Tibial artery (tissue), 4 donors: ENCODE data around the gene USHBP1.

Source experiments
- DNase-seq, 2 donors: peaks; one replicate each; pipeline ENCODE4 v3.0.0-alpha.2; 2019
- H3K27ac ChIP-seq, 2 donors: fragments of 200-600 bp; sonication (generic) in 1 of 2; 1 replicate in 1 of 2; 2 replicates in 1 of 2; pipeline ENCODE4 v1.5.1; 2018 to 2019; ENCODE audit warnings: mild to moderate bottlenecking in 1 of 2
- H3K27me3 ChIP-seq, 2 donors: fragments of 200-600 bp; sonication (generic) in 1 of 2; one replicate each; pipeline versions ENCODE4 v1.5.1 to v1.6.0; 2016 to 2019
- H3K36me3 ChIP-seq, 3 donors: fragments of 200-600 bp; sonication (generic) in 2 of 3; one replicate each; pipeline ENCODE4 v1.5.1; 2016 to 2019; ENCODE audit warnings: mild to moderate bottlenecking in 2 of 3
- H3K4me1 ChIP-seq, 4 donors: fragments of 200-600 bp; sonication (generic) in 2 of 4; 1 replicate in 3 of 4; 2 replicates in 1 of 4; pipeline ENCODE4 v1.5.1; 2016 to 2019
- H3K4me3 ChIP-seq, 2 donors: fragments of 200-600 bp; sonication (generic) in 1 of 2; 1 replicate in 1 of 2; 2 replicates in 1 of 2; pipeline ENCODE4 v1.5.1; 2018 to 2019; ENCODE audit warnings: mild to moderate bottlenecking in 2 of 2
- H3K9me3 ChIP-seq, 3 donors: fragments of 200-600 bp; sonication (generic) in 1 of 3; one replicate each; pipeline ENCODE4 v1.5.1; 2016 to 2019
- intact Hi-C: fragments of 100-400 bp; cut with DNase I; formaldehyde crosslinking; loops from one replicate; pipeline ENCODE4 v1.15.0; 2023; ENCODE audit warnings: low total_unique reads
- TF ChIP-seq, protein P1 (sequence below), 2 experiments: fragments of 200-600 bp in 1 of 2; fragments of 450-650 bp in 1 of 2; IDR thresholded peaks; one replicate each; pipeline ENCODE4 v1.5.1; 2017 to 2019; ENCODE audit warnings: antibody characterized with exemption in 2 of 2, mild to moderate bottlenecking in 1 of 2, moderate library complexity in 1 of 2

USHBP1 gene

DNA sequence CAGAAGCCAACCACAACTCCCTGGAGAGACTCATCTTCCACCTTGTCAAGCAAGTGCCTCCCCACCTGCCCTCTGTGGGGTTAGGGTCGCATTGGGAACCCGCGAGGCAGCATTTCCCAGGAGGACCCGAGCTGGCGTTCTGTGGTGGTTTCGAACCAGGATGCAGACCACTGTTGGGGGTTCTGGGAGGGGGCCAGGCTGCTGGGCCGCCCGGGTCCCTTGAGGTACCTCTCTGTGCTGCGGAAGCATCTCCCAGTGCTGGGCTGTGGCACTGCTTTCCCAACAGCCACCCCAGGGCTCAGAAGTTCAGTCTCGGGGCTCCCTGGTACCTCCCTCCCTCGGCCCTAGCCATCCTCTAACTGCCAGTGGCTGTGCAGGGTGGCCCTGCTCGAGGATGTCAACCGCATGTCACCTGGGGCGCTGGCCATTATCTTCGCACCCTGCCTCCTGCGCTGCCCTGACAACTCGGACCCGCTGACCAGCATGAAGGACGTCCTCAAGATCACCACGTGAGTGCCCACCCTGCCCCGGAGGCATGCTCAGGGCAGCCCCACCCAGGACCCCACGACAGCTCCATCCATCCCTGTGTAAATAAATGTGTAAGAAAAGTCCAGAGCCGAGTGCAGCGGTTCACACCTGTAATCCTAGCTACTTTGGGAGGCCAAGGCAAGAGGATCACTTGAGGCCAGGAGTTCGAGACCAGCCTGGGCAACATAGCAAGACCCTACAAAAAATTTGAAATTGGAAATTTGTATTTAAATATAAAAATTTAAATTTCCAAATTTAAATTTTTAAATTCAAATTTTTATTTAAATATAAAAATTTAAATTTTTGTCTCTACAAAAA, 57.6 kb downstream of the USHBP1 start:
- Histone ChIP-seq H3K36me3 (peaks cover 81 to 98% (median 85%) of the 10 kb centered on the region in 3 donors), H3K9me3 (no peaks in the 10 kb centered on the region), H3K27ac (no peak overlapping the region), H3K4me3 (no peak overlapping the region), H3K4me1 (no peaks in the 10 kb centered on the region), H3K27me3 (no peaks in the 10 kb centered on the region)
- TF ChIP-seq, protein P1, sequence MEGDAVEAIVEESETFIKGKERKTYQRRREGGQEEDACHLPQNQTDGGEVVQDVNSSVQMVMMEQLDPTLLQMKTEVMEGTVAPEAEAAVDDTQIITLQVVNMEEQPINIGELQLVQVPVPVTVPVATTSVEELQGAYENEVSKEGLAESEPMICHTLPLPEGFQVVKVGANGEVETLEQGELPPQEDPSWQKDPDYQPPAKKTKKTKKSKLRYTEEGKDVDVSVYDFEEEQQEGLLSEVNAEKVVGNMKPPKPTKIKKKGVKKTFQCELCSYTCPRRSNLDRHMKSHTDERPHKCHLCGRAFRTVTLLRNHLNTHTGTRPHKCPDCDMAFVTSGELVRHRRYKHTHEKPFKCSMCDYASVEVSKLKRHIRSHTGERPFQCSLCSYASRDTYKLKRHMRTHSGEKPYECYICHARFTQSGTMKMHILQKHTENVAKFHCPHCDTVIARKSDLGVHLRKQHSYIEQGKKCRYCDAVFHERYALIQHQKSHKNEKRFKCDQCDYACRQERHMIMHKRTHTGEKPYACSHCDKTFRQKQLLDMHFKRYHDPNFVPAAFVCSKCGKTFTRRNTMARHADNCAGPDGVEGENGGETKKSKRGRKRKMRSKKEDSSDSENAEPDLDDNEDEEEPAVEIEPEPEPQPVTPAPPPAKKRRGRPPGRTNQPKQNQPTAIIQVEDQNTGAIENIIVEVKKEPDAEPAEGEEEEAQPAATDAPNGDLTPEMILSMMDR (IDR thresholded peaks at IDR 0.05): no peak
- no peak for DNase-seq
- intact Hi-C loops: loop anchor here (5.0 kb wide), 1 partner anchor 75 kb away; the partner anchor contains the start of gene ANKLE1

DNA sequence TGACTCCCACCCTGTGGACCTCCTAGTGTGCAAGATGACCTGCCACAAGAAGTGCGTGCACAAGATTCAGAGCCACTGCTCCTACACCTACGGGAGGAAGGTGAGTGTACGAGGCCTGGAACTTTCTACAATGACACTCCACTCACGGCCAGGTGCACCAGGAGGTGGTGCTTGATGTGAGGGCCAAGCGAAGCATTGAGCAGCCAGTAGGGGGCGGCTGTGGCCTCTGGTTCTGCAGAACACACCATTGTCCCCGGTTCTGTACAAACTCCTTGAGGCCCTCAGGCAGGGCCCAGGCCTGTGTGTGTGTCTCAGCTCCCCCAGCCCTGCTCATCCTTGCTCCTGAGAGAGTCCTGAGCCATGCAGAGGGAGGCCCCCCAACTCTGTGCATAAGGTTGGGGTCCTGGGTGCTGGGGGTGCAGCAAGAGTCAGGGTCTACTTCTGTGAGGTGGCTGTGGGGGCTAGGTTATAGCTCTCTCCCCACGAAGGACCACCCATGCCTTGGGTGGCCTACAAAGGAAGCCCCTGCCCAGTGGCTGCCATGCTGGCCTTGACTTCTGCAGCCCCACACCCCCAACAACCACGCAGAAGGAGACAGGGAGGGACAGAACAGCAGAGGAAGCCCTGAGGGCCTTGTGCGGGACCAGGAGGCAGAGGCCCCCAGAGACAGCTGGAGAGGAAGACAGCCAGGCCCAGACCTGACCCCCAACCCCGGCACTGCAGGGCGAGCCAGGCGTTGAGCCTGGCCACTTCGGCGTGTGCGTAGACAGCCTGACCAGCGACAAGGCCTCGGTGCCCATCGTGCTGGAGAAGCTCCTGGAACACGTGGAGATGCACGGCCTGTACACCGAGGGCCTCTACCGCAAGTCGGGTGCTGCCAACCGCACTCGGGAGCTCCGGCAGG, 59.1 kb downstream of the USHBP1 start:
- H3K27me3 ChIP-seq: no peaks in the 10 kb centered on the region
- no peaks in the 10 kb centered on the region for H3K4me1 ChIP-seq
- H3K9me3 ChIP-seq: no peaks in the 10 kb centered on the region
- H3K4me3 ChIP-seq: no peak overlapping the region
- peaks cover 81 to 98% (median 85%) of the 10 kb centered on the region in 3 donors for H3K36me3 ChIP-seq
- TF ChIP-seq, protein P1 (IDR thresholded peaks at IDR 0.05): peak; percentile 39 to 48
- no peak for DNase-seq
- intact Hi-C loops: loop anchor here (5.0 kb wide), 1 partner anchor 77 kb away; the partner anchor contains the start of gene ANKLE1
- H3K27ac ChIP-seq: no peak overlapping the region

DNA sequence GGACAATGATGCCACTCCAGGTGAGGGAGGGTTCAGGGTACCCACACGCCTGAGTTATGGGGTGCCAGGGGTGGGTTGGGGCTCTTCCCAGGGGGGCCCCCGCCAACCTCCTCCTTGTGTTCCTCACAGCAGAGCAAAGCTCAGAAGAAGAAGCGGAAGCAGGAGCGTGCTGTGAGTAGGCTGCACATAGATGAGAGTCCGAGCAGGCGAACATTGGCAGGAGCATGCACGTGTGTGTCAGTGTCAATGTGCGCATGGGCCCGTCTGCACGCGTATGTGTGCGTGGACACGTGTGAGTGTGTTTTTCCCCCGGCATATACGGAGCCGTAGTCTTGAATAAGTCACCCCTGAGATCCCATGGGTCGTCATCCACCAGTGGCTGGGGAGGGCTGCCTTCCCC, 61.8 kb downstream of the USHBP1 start:
- Histone ChIP-seq H3K4me1 (no peaks in the 10 kb centered on the region), H3K36me3 (peaks cover 76 to 99% (median 86%) of the 10 kb centered on the region in 3 donors), H3K9me3 (no peaks in the 10 kb centered on the region), H3K27me3 (no peaks in the 10 kb centered on the region), H3K27ac (no peak overlapping the region), H3K4me3 (no peak overlapping the region)
- TF ChIP-seq, protein P1 (IDR thresholded peaks at IDR 0.05): no peak
- intact Hi-C loops: no loop called here
- no peak for DNase-seq

DNA sequence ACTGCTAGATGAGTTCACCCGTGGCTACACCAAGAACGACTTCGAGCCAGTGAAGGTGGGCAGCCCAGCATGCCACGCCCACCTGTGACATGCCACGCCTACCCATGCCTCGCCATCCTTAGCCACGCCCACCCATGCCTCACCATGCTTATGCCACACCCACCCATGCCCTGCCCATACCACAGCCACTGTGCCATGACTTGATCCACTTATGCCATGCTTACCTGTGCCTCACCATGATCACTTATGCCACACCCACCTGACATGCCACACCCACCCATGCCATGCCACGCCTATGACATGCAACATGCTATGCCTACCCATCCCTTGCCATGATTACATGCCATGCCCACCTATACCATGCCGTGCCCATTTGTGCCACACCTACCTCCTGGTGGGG, 62.3 kb downstream of the USHBP1 start:
- no peak for DNase-seq
- Histone ChIP-seq H3K4me1 (no peaks in the 10 kb centered on the region), H3K9me3 (no peaks in the 10 kb centered on the region), H3K36me3 (peaks cover 81 to 99% (median 86%) of the 10 kb centered on the region in 3 donors), H3K27ac (no peak overlapping the region), H3K27me3 (no peaks in the 10 kb centered on the region), H3K4me3 (no peak overlapping the region)
- intact Hi-C loops: no loop called here
- TF ChIP-seq, protein P1 (IDR thresholded peaks at IDR 0.05): no peak

DNA sequence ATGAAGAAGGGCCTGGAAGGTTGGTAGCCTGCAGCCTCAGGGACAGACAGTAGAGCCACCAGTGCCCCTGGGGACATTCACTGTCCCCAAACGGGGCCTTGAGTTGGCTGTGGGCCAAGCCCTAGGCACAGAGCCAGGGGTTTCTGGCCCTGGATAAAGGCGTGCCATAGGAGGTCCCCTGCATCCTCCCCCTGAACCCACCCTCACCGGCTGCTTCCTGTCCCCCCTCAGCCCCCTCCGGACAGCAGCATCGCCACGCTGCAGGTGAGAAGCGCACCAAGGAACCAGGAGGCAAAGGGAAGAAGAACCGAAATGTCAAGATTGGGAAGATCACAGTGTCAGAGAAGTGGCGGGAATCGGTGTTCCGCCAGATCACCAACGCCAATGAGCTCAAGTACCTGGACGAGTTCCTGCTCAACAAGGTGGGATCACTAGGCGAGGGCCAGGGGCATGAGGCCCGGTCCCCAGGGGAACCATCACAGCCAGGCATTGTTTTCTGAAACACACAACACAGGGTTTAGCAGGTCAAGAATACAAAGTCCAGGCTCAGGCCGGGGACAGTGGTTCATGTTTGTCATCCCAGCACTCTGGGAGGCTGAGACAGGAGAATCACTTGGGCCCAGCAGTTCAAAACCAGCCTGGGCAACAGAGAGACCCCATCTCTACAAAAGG, 64.0 kb downstream of the USHBP1 start:
- Histone ChIP-seq H3K27ac (no peak overlapping the region), H3K27me3 (no peaks in the 10 kb centered on the region), H3K4me3 (no peak overlapping the region), H3K9me3 (no peaks in the 10 kb centered on the region), H3K4me1 (no peaks in the 10 kb centered on the region), H3K36me3 (peaks cover 76 to 99% (median 79%) of the 10 kb centered on the region in 3 donors)
- DNase-seq: no peak
- TF ChIP-seq, protein P1 (IDR thresholded peaks at IDR 0.05): no peak
- intact Hi-C loops: no loop called here
